ENCODE results near the gene DSCAML1. TPM values are rescaled to one million over a fixed set of nuclear protein-coding genes. Genes with fewer than 3 reads are reported as not detected.

The DSCAML1 gene
- total RNA-seq, 6 experiments from 2014 or later, result not detected

DNA sequence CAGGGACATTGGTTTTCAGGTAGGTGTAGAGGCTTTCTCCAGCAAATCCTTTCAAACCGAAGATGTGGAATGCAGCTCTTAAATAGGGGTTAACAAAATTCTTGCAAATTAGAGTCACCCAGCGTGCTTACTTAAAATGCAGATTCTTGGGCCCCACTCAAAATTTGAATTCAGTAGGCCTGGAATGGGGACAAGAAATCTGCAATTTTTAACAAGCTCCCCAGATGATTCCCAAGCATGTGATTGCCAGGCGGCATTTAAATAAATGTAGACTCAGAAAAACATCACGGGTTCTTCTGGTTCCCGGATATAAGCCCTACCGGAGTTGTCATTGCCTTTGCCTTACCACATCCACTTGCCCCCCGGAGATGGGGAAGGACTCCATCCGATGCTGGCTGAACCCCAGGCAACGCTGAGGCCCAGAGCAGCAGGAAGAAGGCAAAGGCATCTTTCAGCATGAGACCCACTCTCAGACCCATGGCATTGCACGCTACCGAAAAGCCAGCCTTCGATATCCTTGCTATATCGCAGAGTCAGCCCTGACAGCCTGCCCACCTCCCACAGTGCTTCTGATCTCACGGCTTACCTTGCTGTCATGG lies 134.2 kb downstream of the DSCAML1 start:
- Mint-ChIP-seq H3K36me3 (ENCODE audit: low read depth) (no peaks in the 10 kb centered on the region), H3K27me3 (ENCODE audit: insufficient read depth) (peaks cover 50% of the 10 kb centered on the region), H3K9me3 (no peaks in the 10 kb centered on the region), H3K27ac (no peak overlapping the region), H3K4me3 (no peak overlapping the region), H3K4me1 (ENCODE audit: low read depth) (no peaks in the 10 kb centered on the region)
- TF ChIP-seq, protein P1, sequence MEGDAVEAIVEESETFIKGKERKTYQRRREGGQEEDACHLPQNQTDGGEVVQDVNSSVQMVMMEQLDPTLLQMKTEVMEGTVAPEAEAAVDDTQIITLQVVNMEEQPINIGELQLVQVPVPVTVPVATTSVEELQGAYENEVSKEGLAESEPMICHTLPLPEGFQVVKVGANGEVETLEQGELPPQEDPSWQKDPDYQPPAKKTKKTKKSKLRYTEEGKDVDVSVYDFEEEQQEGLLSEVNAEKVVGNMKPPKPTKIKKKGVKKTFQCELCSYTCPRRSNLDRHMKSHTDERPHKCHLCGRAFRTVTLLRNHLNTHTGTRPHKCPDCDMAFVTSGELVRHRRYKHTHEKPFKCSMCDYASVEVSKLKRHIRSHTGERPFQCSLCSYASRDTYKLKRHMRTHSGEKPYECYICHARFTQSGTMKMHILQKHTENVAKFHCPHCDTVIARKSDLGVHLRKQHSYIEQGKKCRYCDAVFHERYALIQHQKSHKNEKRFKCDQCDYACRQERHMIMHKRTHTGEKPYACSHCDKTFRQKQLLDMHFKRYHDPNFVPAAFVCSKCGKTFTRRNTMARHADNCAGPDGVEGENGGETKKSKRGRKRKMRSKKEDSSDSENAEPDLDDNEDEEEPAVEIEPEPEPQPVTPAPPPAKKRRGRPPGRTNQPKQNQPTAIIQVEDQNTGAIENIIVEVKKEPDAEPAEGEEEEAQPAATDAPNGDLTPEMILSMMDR (IDR thresholded peaks at IDR 0.05), result no peak
- no peak for DNase-seq

DNA sequence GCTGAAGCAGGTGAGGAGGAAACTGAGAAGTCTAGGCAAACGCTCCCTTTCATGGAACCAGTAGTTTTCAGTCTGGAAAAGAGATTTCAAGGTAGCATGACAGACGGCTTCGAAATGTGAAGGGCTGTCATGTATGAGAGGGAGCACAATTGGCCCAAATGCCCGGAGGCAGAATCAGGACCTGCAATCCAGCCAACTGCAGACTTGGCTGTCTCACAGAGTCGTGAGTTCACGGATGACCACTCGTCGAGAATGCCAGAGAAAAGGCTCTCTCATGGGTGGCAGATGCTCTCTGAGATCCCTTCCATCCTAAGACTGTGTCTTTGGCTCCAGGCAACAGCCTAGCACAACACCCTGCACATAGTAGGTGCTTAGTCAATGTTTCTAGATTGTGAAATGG lies 134.8 kb downstream of the DSCAML1 start:
- DNase-seq, result no peak
- H3K9me3 Mint-ChIP-seq, result no peaks in the 10 kb centered on the region
- no peak overlapping the region for H3K27ac Mint-ChIP-seq
- peaks cover 48% of the 10 kb centered on the region for H3K27me3 Mint-ChIP-seq (ENCODE audit: insufficient read depth)
- H3K4me1 Mint-ChIP-seq (ENCODE audit: low read depth), result no peaks in the 10 kb centered on the region
- no peaks in the 10 kb centered on the region for H3K36me3 Mint-ChIP-seq (ENCODE audit: low read depth)
- H3K4me3 Mint-ChIP-seq, result no peak overlapping the region
- TF ChIP-seq, protein P1 (IDR thresholded peaks at IDR 0.05), result no peak

DNA sequence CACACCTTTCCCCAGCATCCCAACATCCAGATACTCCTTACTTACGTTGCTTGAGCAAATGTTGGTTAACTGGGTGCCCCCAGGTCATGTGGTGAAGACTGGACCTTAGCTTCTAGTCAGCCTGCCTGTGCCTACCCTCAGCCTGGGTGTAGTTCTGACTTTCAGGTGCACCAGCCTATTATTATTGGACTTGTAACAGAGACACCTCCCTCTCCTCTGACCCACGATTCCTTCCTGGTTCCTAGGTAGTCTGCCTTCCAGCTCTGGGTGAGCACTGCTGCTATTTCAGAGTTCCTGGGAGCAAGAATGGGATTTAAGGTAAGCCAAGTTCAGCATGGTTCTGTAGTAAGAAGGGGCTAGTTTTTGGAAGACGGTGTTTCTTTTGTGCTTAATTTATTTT lies 138.2 kb downstream of the DSCAML1 start:
- no peaks in the 10 kb centered on the region for H3K9me3 Mint-ChIP-seq
- H3K4me1 Mint-ChIP-seq (ENCODE audit: low read depth), result no peaks in the 10 kb centered on the region
- DNase-seq, result no peak
- TF ChIP-seq, protein P1 (IDR thresholded peaks at IDR 0.05), result no peak
- no peak overlapping the region for H3K27ac Mint-ChIP-seq
- no peak overlapping the region for H3K4me3 Mint-ChIP-seq
- no peaks in the 10 kb centered on the region for H3K36me3 Mint-ChIP-seq (ENCODE audit: low read depth)
- H3K27me3 Mint-ChIP-seq (ENCODE audit: insufficient read depth), result peaks cover 40% of the 10 kb centered on the region

DNA sequence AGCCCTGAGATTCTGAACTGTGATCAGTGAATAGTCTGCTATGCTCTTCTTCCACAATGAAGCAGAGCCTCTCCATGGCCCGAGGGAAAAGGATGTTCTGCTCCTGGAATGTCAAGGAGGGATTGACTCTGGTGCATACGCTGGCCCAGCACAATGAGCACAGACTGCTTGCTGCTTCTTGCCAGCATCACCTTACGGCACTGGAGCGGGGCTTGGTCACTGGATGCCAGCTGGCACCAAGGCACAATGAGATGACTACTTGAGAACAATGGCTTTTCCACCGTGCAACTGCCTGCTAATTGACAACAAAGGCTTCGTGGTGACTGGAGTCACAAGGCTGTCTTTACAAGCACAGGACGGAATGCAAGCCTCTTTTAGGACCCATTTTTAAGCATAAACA lies 139.2 kb downstream of the DSCAML1 start:
- Mint-ChIP-seq H3K36me3 (ENCODE audit: low read depth) (no peaks in the 10 kb centered on the region), H3K9me3 (no peaks in the 10 kb centered on the region), H3K4me3 (no peak overlapping the region), H3K27me3 (ENCODE audit: insufficient read depth) (peaks cover 42% of the 10 kb centered on the region), H3K27ac (no peak overlapping the region), H3K4me1 (ENCODE audit: low read depth) (no peaks in the 10 kb centered on the region)
- TF ChIP-seq, protein P1 (IDR thresholded peaks at IDR 0.05), result no peak
- no peak for DNase-seq

DNA sequence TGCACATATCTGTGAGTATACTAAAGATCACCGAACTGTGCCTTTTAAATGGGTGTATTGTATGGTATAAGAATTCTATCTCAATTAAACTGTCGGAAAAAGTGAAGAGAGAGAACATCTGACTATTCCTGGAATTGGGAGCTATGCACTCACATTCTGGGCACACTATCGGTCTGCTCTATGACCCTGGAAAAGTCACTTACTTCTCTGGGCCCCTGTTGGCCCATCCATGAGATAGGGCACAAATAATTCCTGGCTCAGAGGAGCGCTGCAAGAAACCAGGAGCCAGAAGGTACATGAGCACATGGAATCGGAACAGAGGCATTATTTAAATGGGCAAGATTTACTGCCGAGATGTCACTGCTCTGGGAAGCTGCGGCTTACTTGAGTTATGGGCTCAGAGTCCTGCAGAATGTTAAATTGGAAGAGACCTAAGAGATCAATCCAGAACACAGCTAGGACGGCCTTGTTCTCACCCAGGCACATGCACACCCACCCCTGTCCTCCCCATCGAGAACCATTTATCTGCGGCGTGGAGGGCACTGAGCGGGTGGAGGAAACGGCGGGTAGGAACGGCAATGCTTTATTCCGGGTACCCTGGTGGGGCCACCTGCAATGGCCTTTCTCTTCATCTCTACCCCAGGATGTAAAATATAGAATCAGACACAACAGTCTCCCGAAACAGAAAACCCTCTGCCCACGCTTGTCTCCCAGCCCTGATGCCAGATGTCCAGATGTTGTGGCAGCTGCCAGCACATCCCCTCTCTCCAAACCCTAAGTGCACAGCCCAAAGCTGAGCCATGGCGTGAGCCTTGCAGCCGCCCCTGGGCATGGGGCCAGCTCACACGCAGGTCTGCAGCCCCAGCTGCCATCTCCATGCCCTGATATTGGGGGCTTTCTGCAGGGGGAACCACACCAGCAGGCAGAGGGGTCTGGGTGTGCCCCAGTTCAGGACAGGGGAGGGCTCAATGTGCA lies 142.4 kb downstream of the DSCAML1 start:
- Mint-ChIP-seq H3K27me3 (ENCODE audit: insufficient read depth) (peaks cover 35% of the 10 kb centered on the region), H3K27ac (no peak overlapping the region), H3K4me3 (no peak overlapping the region), H3K36me3 (ENCODE audit: low read depth) (no peaks in the 10 kb centered on the region), H3K9me3 (no peaks in the 10 kb centered on the region), H3K4me1 (ENCODE audit: low read depth) (no peaks in the 10 kb centered on the region)
- TF ChIP-seq, protein P1 (IDR thresholded peaks at IDR 0.05), result no peak
- no peak for DNase-seq
